Measurements from ENCODE around the gene ALS2CL.

ALS2CL gene

GRCh38 chr3:46642971-46643370 lies 50.5 kb downstream of the ALS2CL start:
- H3K9me3 ChIP-seq = no peaks in the 10 kb centered on the region
- no peaks in the 10 kb centered on the region for H3K36me3 ChIP-seq
- no peak overlapping the region for H3K4me3 ChIP-seq (ENCODE audit: low read depth in 1 of 2, low read length in 1 of 2)
- no peaks in the 10 kb centered on the region for H3K4me1 ChIP-seq (ENCODE audit: control insufficient read depth in 1 of 2, insufficient read depth in 1 of 2, low read depth in 1 of 2, low read length in 1 of 2)
- H3K27me3 ChIP-seq = peaks cover 29% of the 10 kb centered on the region
- TF ChIP-seq CTCF (IDR thresholded peaks at IDR 0.05) = no peak
- H3K27ac ChIP-seq = no peak overlapping the region

GRCh38 chr3:46640927-46641326 lies 52.6 kb downstream of the ALS2CL start:
- no peak for TF ChIP-seq CTCF (IDR thresholded peaks at IDR 0.05)
- Histone ChIP-seq H3K9me3 (no peaks in the 10 kb centered on the region), H3K36me3 (no peaks in the 10 kb centered on the region), H3K4me3 (ENCODE audit: low read depth in 1 of 2, low read length in 1 of 2) (no peak overlapping the region), H3K4me1 (ENCODE audit: control insufficient read depth in 1 of 2, insufficient read depth in 1 of 2, low read depth in 1 of 2, low read length in 1 of 2) (no peaks in the 10 kb centered on the region), H3K27me3 (peaks cover 29% of the 10 kb centered on the region), H3K27ac (no peak overlapping the region)

GRCh38 chr3:46639221-46639620 lies 54.3 kb downstream of the ALS2CL start:
- no peaks in the 10 kb centered on the region for H3K4me1 ChIP-seq (ENCODE audit: control insufficient read depth in 1 of 2, insufficient read depth in 1 of 2, low read depth in 1 of 2, low read length in 1 of 2)
- no peaks in the 10 kb centered on the region for H3K36me3 ChIP-seq
- no peak overlapping the region for H3K4me3 ChIP-seq (ENCODE audit: low read depth in 1 of 2, low read length in 1 of 2)
- peaks cover 29% of the 10 kb centered on the region for H3K27me3 ChIP-seq
- no peak for TF ChIP-seq CTCF (IDR thresholded peaks at IDR 0.05)
- no peaks in the 10 kb centered on the region for H3K9me3 ChIP-seq
- H3K27ac ChIP-seq = no peak overlapping the region

GRCh38 chr3:46634856-46635255 lies 58.6 kb downstream of the ALS2CL start:
- Histone ChIP-seq H3K4me3 (ENCODE audit: low read depth in 1 of 2, low read length in 1 of 2) (no peak overlapping the region), H3K4me1 (ENCODE audit: control insufficient read depth in 1 of 2, insufficient read depth in 1 of 2, low read depth in 1 of 2, low read length in 1 of 2) (peaks cover 4 to 6% of the 10 kb centered on the region in 2 experiments), H3K27me3 (peaks cover 9% of the 10 kb centered on the region), H3K9me3 (no peaks in the 10 kb centered on the region), H3K36me3 (no peaks in the 10 kb centered on the region), H3K27ac (no peak overlapping the region)
- TF ChIP-seq CTCF (IDR thresholded peaks at IDR 0.05) = no peak

- H3K27me3 ChIP-seq = peaks cover 9% of the 10 kb centered on the region
- peaks cover 6 to 8% of the 10 kb centered on the region in 2 experiments for H3K4me1 ChIP-seq (ENCODE audit: control insufficient read depth in 1 of 2, insufficient read depth in 1 of 2, low read depth in 1 of 2, low read length in 1 of 2)
- H3K27ac ChIP-seq = no peak overlapping the region
- no peak overlapping the region for H3K4me3 ChIP-seq (ENCODE audit: low read depth in 1 of 2, low read length in 1 of 2)
- H3K9me3 ChIP-seq = no peaks in the 10 kb centered on the region
- TF ChIP-seq CTCF (IDR thresholded peaks at IDR 0.05) = no peak
- H3K36me3 ChIP-seq = no peaks in the 10 kb centered on the region
Observed at GRCh38 chr3:46632792-46633191, 60.7 kb downstream of the ALS2CL start.
